SH-SY5Y (cell line): ENCODE data around the gene MRPL28.

Experiments
- GATA2 ChIP-seq: IDR thresholded peaks from 2 replicates; pipeline ENCODE4 v1.6.1; 2011; ENCODE audit warnings: mild to moderate bottlenecking, low read depth, low read length
- GATA3 ChIP-seq: IDR thresholded peaks from 2 replicates; pipeline ENCODE4 v1.6.1; 2011; ENCODE audit warnings: low read depth, mild to moderate bottlenecking, low read length, moderate library complexity

- TF ChIP-seq GATA2, result no peak
- no peak for TF ChIP-seq GATA3
These were observed 968 bp downstream of the MRPL28 start for GRCh38 chr16:369275-369865.
